HG03558 (cell line): ENCODE results near the gene EGFR.
"Not testable (repeated sequence)": the region's sequence is repeated elsewhere in the genome, so short reads cannot be mapped to it uniquely, and the experiment has no call there.

Source experiments
- ATAC-seq: cut with Tn5 transposase; IDR thresholded peaks from one replicate; pipeline ENCODE4 v1.9.1; 2021; ENCODE audit warnings: moderate number of reproducible peaks; ENCODE audit not compliant: unreplicated experiment; ENCODE audit errors: extremely low read depth

Gene EGFR

DNA sequence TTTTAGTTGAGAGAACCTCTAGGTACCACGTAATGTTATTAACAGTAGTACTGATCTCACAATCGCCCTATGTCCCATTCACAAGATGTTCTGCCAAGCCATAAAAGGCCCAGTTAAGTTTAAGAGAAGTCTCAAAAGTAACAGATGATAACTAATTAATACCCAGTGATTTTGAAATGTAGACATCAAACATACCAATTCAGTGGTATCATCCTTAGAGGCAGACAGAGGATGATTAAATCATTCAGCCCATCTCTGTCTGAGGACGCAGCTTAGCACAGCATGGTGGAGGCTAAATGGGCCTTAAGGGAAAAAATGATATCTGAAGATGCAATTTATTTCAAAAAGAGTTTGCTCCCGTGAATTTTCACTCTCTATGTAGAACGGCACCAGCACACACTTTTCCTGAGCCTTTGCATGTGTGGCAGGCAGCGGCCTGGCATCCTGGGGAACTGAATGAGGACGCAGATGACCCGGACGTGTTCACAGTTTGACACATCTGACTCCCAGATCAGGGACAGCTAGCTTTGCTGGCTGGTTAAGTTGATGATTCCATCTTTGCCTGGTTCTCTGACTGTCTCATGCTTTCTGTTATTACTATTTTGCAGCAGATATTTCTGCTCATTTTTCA is 13.4 kb downstream of the EGFR start:
- ATAC-seq = no peak

DNA sequence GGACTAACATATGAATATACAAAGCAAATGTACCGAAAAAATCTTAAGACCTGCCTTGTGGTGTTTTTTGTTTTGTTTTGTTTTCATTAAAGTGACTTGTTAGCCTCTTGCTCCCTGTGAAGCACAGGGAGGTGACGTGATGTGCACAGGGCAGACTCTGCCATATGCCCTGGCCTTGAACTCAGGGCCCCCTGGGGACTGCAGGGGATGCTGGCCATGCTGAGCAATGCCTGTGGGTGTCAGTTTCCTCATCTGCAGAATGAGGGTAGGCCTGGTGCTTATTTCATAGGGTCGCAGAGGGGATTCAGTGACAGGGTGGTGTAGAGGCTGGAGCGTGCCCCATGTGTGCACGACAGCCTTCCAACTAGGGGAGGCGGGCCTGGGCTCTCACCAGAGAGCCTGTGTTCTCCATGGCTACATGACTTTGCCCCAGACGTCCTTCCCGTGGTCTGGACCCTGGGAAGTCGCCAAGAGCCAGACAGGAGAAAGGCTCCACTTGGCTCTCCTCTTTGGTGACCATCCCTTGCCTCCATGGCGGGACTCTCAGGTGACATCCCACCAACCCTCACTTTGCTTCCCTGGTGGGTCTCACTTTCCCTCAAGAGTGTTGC is 14.5 kb downstream of the EGFR start:
- ATAC-seq = no peak

DNA sequence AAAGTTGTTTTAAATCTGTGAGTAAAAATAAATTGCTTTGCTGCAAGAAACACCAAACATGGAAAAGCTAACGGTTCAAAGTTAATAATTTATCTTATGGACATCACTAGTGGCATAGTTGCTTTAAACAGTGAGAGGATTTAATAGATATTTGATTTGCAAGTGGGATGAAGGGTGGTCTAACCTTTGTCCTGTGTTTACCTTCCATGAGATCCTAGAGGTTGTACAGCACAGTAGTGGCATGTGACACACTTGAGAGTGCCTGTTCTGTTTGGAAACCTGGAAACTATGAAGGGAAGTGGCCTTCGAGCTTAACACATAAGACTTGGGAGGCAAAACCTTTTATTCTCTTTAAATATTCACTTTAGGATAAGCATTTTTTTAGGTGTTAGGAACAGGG is 16.0 kb downstream of the EGFR start:
- no peak for ATAC-seq

DNA sequence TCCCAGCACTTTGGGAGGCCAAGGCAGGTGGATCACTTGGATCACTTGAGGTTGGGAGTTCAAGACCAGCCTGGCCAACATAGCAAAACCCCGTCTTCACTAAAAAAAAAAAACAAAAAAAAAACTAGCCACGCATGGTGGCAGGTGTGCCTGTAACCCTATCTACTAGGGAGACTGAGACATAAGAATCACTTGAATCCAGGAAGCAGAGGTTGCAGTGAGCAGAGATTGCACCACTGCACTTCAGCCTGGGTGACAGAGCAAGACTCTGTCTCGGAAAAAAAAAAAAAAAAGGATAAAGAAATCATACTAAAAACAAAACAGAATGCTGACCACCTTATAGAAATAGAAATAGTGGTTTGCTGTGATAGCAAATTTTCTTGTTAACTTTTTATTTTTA is 16.6 kb downstream of the EGFR start:
- not testable (repeated sequence) for ATAC-seq

DNA sequence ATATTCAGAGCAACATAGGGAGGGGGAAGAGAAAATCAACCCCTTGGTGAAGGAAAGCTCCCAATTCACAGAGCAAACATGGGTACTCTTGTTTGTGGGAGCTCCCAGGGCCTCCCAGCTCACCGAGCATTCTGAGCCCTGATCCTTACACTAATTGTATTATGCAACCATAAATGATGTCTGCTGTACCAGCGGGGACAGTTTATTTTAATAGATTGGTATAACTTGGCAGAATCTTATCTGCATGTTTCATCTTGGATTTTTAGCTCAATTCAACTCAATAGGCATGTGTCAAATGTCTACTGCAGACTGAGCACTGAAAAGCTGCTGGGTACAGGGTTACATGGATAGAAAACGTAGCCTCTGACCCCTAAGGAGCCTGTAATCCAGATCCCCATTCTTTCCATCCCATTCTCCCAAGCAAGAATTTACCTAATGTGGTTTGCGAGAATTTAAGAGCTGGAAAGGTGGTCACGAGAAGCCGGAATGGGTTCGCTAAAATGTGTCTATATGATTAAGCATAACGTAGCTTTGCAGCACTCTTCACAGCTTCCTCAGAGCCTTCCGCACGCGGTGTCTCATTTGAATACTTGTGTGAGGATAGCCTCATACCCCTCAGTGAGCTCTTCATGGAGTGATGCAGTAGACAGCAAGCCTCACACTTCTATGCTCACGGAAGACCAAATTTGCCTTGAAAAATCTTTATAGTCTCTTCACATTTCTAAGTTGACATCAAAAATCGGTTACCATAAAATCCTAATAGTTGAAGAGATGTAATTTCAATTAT is 18.3 kb downstream of the EGFR start:
- no peak for ATAC-seq

DNA sequence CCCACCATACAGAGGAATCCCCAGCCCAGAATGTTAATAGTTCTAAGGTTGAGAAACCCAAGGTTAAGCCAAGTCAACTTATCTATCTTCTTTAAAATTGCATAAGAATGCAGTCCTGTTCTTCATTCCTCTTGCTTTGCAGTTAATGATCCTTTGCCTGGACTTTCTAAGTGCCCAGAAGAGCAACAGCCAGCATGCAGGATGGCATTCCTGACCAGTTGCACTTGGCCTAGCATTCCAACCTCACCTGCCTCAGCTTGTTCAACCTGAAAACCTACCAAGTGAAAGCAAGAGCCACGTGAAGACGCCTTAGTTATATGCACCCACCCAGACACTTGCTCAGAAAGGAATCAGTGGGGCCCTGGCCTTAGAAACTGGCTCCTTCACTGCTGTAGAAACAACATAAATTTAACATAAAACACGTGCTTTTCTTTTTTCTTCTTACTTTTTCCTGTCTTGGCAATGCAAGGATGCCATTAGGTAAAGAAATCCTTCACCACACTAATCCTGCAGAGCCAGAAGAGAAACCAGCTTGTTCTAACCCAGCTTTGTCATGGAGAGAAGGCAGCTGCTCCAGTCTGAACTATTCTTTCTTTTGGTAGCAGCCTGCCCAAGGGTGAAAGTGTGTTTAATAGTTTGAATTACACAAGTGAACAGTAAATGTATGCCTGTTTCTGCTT is 25.0 kb downstream of the EGFR start:
- ATAC-seq = no peak

DNA sequence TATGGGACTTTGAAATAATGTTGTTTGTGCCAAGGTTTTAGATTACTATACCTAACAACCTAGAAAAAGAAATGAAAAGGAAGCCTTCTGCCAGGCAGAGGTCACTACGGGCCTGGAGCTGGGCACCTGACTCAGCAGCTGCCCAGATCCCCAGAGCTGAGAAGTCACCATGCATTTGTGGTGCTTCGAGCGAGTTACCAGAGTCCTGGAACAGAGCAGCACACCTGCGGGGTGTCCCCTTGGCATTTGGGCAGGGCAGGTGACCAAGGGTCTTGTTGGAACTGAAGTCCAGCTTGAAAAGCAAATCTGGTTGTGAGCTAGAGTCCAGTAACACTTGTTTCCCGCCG is 25.5 kb downstream of the EGFR start:
- ATAC-seq = no peak

DNA sequence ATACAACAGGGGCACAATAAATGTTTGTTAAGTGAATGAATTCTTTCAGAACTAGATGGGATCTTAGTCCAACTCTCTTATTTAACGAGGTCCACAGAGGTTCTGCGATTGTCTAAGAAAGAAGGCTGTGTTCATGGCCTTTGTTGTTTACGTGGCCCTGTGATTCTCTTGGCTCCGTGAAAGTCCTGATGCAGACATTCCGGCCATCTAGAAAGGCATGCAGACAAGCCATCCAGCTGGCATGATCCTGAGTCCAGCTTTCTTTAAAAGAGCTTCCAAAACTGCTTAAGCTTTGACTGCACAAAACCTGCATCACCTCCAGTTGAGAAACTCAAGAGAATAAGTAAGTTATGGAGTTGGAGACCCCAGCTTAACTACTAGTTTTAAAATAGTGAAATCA is 26.0 kb downstream of the EGFR start:
- no peak for ATAC-seq

DNA sequence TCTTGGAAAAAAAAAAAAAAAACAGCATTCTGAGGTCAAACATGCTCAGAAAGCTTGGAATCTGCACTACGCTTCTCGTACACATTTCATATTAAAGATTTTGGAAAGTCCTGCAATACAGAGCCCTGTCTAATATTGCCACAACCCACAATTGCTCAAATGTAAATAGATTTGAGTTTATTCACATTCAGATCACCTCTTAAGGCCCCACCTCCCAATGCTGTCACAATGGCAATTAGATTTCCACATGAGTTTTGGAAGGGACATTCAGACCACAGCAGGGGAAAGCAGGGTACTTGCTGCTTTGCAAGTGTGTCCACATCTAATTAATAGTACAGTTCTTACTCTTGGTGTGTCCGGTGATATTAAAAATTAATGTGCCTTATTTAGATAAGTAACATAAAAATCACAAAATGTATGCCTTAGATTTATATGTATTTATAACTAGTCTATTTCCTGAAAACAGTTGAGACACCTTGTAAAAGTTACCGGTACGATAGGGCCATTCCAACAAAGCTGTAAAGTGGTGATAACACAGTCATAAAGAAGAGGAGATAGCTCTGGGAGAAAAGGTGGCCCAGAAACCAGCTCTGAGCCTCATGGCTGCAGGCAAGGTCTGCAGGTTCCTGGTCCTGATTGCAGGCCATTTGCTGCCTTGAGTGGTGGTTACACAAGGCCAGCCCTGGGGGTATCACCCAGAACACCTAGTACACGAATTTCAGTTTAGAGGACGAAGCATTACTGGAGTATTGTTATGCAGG is 27.9 kb downstream of the EGFR start:
- ATAC-seq = no peak

DNA sequence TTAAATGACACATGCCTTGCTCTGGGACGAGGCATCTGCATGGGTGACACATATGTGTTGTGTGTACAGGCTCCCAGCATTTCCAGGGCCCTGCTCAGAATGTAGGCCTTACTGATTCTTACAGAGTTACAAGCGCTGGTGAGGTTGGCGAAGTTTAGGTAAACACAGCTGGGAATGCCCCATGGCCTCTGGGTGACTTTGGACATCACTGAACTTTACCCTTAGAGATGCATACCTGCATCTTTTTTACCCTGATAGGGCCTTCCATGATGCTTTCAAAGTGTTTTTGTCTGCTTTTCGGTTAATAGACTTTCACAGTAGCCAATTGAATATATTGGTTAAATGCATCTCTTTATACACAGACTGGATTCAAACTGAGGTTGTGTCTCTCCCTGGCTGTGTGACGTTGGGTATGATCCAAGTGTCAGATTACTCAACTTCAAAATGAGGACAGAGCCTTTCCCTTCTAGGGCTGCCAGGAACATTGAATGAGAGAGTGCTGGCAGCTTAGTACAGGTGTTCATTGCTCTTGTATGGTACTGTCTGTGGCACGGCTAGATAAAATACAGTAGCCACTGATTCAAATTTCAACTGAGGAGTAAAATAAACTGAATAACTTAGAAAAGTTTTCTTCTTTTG is 29.5 kb downstream of the EGFR start:
- ATAC-seq = no peak

DNA sequence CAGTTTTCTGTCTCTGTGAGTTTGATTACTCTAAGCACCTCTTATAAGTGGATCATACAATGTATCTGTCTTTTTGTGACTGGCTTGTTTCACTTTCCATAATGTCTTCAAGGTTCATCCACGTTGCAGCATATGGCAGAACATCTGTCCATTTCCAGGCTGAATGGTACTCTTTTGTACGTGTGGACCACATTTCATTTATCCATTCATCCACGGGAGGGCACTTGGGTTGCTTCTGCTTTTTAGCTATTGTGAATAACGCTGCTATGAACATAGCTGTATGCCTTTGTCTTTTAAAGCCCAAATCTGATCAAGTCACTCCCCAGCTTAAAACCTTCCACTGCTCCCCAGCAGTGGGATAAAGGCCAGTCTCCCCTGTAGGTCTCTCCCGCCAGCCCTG is 31.5 kb downstream of the EGFR start:
- ATAC-seq = no peak

DNA sequence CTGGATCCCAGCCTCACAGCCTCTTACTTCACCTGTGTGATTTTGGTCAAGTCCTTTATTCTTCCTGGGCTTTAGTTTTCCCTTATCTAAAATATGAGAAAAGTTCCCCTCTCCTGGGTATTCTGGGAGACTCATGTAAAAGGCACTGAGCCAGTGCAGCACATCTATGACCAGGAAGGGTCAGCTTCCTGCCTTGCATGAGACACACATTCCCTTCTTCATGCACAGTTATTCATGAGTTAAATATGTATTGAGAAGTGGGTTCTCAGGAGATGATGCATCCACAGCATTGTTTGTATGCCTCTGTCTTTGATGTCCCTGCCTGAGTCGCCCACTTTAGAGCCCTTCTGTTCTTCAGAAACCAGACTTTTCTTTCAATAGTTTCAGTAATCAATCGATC is 33.3 kb downstream of the EGFR start:
- ATAC-seq = no peak

DNA sequence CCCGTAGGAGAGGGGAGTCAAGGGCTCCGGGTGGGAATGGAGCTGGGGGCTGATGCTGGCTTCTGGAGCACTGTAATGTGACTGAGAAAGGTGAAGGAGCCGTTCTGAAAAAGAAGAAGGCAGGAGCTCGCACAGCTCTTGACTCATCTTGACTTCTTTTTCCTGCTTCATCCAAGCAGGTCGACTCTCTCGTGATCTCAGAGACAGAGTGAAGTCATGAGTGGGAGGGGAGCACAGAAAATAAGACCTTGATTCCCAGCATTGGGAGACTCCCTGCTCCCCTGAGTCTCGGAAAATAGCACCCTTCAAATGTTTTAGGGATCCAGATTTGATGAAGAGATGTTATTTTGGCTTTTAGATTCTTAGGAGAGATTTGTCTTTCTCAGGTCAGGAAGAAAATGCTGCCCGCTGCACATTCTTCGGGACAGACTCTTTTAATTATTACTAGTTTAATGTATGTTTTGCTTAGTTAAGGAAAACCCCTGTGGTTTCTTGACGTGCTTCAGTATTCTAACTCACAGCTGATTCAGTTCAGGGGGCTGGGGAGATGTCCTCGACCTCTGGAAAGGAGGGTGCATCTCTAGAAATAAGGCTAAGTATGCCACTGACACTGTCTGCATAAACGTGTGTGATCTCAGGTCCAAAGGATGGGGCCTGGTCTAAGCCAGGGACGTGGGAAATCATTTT is 34.1 kb downstream of the EGFR start:
- ATAC-seq = no peak

DNA sequence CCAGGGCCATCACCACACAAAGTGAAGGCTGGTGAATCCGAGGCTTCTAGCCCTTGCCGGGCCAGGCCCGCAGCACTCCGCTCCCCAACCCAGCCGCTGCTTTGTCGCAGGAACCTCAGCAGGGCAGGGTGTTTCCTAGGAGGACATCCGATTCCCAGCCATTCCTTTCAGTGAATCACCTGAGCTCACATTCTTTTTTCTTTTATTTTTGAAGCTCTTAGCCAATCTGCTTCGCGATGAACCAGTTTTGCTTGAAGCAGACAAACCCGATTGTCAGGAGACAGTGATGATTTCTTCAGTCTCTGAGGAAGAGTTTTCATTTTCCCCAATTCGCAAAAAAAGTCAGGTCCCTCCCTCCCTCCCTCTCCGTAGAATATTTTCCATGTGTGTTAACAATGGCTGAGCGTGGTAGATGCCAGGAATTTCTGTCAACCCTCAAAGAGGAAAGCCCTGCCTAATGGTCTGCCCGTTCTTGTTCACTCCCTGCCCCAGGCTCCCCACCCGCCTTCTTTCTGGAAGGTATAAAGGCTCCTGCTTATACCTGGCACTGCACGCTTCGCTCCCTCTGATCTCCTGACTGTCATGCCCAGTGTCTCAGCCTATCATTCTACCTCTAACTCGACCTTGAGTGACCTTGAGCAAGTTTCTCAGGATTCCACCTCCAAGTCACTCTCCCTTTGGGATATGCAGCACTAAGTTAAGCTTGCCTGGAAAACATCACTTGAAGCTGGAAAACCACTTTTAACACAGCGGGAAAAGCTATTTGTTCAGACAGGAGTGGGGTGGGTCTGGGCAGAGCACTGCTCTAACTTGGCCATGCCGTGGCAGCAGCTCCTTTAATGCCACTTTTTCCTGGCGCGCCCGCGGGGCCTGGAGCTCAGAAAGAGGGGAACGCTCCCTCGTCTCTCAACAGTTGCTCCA is 35.1 kb downstream of the EGFR start:
- no peak for ATAC-seq

DNA sequence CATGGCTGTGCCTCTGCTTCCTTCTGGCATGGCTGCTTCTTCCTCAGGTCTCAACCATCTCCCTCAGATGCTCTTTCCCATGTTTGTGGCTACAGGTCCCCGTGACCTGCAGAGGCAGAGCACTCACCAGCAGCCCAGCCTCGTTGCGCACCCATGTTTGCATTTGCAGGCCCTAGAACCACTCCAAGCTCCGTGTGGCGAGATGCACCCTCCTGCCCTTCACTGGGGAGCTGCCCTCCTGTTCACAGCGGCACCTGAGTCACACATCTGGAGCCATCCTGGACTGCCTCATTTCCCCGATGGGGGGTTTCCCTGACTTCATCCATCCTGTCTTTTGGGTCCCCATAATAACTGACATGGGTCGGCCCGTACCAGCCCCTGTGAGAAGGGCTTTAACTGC is 35.9 kb downstream of the EGFR start:
- ATAC-seq = no peak

DNA sequence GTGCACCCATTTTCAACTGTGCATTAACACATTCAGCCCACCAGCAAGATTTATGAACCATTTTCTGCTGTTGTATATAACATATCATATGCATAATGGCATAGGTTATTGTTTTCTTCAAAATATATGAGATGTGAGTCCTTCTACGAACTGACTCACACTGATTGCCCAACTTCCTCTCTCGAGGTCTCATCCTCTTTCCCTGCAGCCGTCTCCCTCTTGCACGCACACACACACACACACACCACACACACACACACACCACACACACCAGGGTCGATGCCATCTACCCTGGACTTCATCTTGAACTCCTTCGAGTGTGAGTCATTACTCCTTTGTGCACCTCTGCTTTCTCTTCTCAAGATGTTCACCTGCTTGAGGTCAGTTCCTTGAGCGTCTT is 36.7 kb downstream of the EGFR start:
- no peak for ATAC-seq

DNA sequence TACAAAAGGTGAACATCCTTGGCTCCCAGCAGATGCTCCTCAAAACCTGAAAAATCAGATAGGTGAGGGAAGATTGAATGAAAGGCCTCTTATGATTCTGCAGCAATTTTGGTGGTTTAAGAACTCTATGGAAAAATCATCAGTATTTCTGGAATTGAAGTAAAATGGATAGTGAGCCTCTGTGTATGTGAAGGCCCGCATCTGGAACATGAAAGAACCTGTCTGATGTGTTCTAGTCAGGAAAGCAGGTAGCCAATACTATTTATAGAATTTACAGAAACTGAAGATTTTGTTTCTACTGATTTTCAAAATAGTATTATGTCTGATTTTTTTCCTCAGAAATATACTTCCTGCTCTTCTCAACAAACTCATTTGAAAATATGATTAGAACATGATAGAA is 37.3 kb downstream of the EGFR start:
- no peak for ATAC-seq
